ENCODE measurements around the gene PELI2. TPM values are rescaled to one million over a fixed set of nuclear protein-coding genes. Genes with fewer than 3 reads are reported as not detected.

The PELI2 gene
- total RNA-seq, 2 experiments from 2014 or later: 2.7 to 3.4 TPM

- no peak for ATAC-seq
- DNase-seq: no peak
- Mint-ChIP-seq H3K4me3 (no peak overlapping the region), H3K27me3 (peaks cover 2% of the 10 kb centered on the region), H3K27ac (no peak overlapping the region), H3K9me3 (no peaks in the 10 kb centered on the region), H3K4me1 (ENCODE audit: low read depth) (no peaks in the 10 kb centered on the region), H3K36me3 (ENCODE audit: low read depth) (no peaks in the 10 kb centered on the region)
- intact Hi-C loops (cut with micrococcal nuclease): no loop called here
- ChIA-PET CTCF (no interaction called here), POLR2A (no interaction called here)
- no peak for TF ChIP-seq CTCF (IDR thresholded peaks at IDR 0.05)
These were observed 204.3 kb downstream of the PELI2 start for GRCh38 chr14:56322531-56322930.

GRCh38 chr14:56324454-56324853, 206.2 kb downstream of the PELI2 start:
- no peak overlapping the region for H3K27ac Mint-ChIP-seq
- CTCF ChIA-PET: no interaction called here

DNA sequence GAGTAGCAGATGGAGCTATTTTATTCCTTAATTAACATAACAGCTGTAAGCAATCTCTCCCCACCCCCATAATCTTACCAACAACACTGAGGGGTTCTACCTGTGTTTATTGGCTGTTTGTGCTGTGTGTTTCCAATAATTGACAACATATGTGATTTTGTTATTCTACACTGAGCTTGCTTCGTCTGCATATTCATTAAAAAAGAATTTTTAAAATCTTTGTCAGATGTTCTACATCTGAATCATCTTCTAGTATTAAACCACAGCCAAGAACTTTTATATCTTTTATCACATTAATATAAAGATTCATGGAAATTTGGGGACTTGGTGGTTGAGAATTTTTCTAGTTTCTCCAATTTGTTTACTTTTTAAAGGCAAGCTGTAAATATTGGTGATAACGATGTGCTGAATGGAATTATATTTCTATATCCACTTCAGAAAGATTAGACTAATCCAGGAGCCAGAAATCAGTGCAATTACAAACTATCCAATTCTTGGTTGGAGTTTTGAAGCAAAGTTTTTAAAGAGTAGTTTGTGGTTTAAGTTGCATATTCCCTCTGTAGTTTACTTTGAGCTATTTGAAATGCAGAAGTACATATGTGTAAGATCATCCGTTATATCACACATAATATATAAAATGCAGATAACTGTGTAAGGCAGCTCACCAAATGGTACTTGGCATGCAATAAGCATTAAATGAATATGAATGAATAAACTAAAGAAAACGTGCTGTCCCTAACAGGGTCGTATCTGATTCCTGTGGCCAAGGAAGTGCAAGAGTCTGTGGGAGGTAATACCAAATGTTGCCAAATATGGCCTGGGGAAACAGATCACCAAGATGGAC, 206.9 kb downstream of the PELI2 start:
- no peak for TF ChIP-seq CTCF (IDR thresholded peaks at IDR 0.05)
- POLR2A ChIA-PET: no interaction called here
- H3K27ac Mint-ChIP-seq: no peak overlapping the region

More at GRCh38 chr14:56324454-56324853, 206.2 kb downstream of the PELI2 start:
- Mint-ChIP-seq H3K4me1 (ENCODE audit: low read depth) (no peaks in the 10 kb centered on the region), H3K4me3 (no peak overlapping the region), H3K9me3 (no peaks in the 10 kb centered on the region), H3K27me3 (peaks cover 1% of the 10 kb centered on the region), H3K36me3 (ENCODE audit: low read depth) (no peaks in the 10 kb centered on the region)
- intact Hi-C loops (cut with micrococcal nuclease): no loop called here
- POLR2A ChIA-PET: no interaction called here
- DNase-seq: no peak
- ATAC-seq: no peak
- no peak for TF ChIP-seq CTCF (IDR thresholded peaks at IDR 0.05)

GRCh38 chr14:56328021-56328420, 209.8 kb downstream of the PELI2 start:
- Mint-ChIP-seq H3K27me3 (no peaks in the 10 kb centered on the region), H3K36me3 (ENCODE audit: low read depth) (no peaks in the 10 kb centered on the region), H3K9me3 (no peaks in the 10 kb centered on the region), H3K4me3 (no peak overlapping the region), H3K4me1 (ENCODE audit: low read depth) (peaks cover 8% of the 10 kb centered on the region), H3K27ac (no peak overlapping the region)
- ChIA-PET POLR2A (no interaction called here), CTCF (no interaction called here)
- intact Hi-C loops (cut with micrococcal nuclease): no loop called here
- no peak for TF ChIP-seq CTCF (IDR thresholded peaks at IDR 0.05)
- DNase-seq (no peak), ATAC-seq (no peak)

More for the DNA sequence above, 206.9 kb downstream of the PELI2 start:
- H3K36me3 Mint-ChIP-seq (ENCODE audit: low read depth): no peaks in the 10 kb centered on the region
- CTCF ChIA-PET: interaction anchor here (1.0 to 1.4 kb wide), 3 partner anchors 13 to 27 kb away, joined by 4 to 6 read pairs (median 5); no protein-coding TSS in a partner anchor
- no peak overlapping the region for H3K4me3 Mint-ChIP-seq
- no peak for ATAC-seq
- H3K27me3 Mint-ChIP-seq: no peaks in the 10 kb centered on the region
- no peaks in the 10 kb centered on the region for H3K9me3 Mint-ChIP-seq
- no peaks in the 10 kb centered on the region for H3K4me1 Mint-ChIP-seq (ENCODE audit: low read depth)
- no peak for DNase-seq
- intact Hi-C loops (cut with micrococcal nuclease): no loop called here

GRCh38 chr14:56331592-56332216, 213.5 kb downstream of the PELI2 start:
- ATAC-seq (no peak), DNase-seq (peak; percentile 7)
- Mint-ChIP-seq H3K4me1 (ENCODE audit: low read depth) (peaks cover 11% of the 10 kb centered on the region), H3K4me3 (no peak overlapping the region), H3K36me3 (ENCODE audit: low read depth) (no peaks in the 10 kb centered on the region), H3K27me3 (no peaks in the 10 kb centered on the region), H3K27ac (no peak overlapping the region), H3K9me3 (no peaks in the 10 kb centered on the region)
- intact Hi-C loops (cut with micrococcal nuclease): no loop called here
- TF ChIP-seq CTCF (IDR thresholded peaks at IDR 0.05): no peak
- ChIA-PET POLR2A (no interaction called here), CTCF (no interaction called here)
